HL-60/S4 treated with retinoic acid at 250 ng/mL for 4 days and 3 days (cell line): ENCODE results near the gene CFAP97D1.

ENCODE experiments used
- in situ Hi-C: fragments of 300-500 bp; cut with MboI; formaldehyde crosslinking; loops from 2 replicates; pipeline ENCODE4 v1.7.0; 2022; ENCODE audit warnings: low sequenced_read_pairs

CFAP97D1 gene

DNA sequence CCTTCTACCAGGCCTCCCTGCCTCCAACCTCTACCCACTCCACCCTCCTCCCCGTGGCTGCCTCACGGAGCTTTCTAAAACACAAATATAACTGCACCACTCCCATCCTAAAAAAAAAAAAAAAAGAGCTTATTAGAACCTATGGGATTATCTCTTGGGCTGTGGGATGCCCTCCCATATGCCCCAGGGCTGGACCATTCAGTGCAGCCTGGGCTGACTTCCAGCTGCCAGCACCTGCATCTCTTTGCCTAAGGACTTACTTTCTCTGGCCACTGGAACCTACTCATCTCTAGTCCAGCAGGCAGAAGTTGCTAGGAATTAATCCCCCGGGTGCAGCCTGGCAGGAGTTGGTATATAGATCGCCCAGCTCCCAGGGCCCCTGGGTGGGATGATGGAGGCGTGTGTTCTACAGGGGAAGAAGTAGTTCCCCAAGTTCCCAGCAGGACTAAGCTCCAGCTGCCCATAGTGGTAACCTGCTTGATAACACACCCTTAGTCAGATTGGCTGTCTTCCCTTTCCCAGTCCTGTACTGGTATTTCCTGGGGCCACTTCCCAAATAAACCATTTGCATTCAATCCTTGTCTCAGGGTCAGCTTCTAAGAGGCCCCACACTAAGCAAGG is 42.4 kb downstream of the CFAP97D1 start:
- in situ Hi-C loops: no loop called here

DNA sequence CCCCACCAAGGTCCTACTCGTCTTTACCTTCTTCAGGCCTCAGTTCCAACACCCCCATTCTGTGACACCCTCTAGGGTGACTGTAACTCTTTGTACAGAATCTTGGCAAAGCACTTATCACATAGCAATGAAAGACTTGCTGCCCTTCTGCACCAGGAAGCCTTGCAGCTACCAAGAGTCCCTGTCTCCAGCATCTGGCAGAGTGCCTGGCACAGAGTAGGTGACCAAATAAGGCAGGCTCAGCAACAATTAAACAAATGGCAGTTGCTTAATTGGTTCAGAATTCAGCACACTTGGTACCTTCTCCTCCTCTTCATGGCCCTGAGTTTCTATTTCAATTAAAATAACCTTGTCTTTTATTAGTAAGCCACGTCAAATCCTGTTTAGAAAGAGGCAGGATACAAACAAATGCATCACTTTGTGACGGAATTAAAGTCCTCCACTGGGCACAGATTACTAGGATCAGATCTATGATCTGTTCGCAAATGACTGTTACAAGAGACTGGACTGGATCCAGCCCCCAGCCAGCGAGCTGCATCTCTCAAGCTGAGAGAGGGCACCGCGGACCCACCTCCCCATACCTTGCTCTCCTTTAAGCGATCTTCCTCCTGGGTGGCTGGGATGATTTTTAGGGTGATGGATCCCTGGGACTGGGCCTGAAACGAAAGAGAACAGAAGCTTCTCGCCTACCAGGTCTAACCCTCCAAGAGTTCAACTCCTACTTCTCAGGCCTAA is 43.3 kb downstream of the CFAP97D1 start:
- in situ Hi-C loops: no loop called here

DNA sequence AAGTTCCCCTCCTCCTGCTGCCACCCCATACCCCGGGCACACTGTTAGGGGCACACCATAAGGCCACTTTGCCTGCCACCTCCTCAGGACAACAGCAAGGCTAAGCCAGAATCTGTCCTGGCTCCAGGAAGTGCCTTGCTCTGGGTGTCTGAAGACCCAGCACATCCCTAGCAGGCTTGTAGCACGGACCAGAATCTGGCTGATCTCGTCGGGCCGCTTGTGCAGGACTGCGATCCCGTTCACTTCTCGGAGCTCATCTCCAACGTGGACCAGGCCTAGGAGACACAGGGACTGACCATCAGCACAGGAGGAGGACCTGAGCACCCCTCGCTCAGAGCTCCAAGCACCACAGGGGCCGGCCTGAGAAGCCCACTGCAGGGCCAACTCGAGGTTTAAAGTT is 45.3 kb downstream of the CFAP97D1 start:
- in situ Hi-C loops: no loop called here

GRCh38 chr17:43826206-43826605 is 46.0 kb downstream of the CFAP97D1 start:
- in situ Hi-C loops: no loop called here

GRCh38 chr17:43827596-43827995 is 47.4 kb downstream of the CFAP97D1 start:
- in situ Hi-C loops: no loop called here

- in situ Hi-C loops: no loop called here
Measured at GRCh38 chr17:43829738-43830137, 49.5 kb downstream of the CFAP97D1 start.

- in situ Hi-C loops: no loop called here
Measured at GRCh38 chr17:43830510-43831140, 50.4 kb downstream of the CFAP97D1 start.

- in situ Hi-C loops: no loop called here
Measured at GRCh38 chr17:43831633-43832032, 51.4 kb downstream of the CFAP97D1 start.

DNA sequence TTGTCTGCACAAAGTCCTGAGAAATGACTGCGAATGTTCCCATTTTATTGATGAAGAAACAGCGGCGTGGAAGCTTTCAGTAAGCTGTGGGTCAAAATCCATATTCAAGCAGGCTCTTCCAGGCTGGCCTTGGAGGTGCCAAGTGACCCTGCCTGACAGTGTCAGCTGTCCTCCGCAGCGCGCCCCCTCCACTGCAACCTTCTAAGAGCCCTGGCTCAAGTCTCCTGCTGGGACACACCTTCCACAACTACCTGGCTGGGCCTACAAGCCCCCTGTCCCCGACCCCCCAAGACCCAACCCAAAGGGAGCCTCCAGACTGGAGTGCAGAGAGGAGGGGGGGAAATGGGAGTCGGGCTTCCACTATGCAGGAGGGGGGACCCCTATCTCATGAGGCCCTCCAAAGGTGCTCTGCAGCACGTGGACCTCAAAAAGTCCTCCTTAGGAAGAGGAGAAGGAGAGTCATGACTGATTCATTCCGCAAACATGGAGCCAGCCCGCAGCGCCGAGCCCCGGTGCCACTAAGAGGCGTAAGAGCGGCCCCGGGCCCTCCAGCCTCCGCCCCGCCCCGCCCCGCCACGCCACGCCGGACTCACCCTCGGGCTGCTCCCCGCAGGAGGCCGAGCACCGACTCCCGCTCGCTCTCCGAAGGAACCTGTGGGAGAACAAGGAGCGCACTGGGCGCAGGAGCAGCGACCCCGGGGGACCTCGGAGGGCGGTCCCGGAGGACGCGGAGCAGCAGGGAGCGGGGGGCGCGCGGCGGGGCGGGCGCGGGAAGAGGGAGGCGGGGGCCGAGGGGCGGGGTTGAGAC is 52.1 kb downstream of the CFAP97D1 start:
- in situ Hi-C loops: no loop called here

GRCh38 chr17:43832976-43833829 is 53.0 kb downstream of the CFAP97D1 start, which contains the start of gene MPP3:
Gene MPP3, minus strand, starts transcription at chr17:43833146. Its CDS starts 1,240 bp downstream, at chr17:43831906.
- in situ Hi-C loops: no loop called here

DNA sequence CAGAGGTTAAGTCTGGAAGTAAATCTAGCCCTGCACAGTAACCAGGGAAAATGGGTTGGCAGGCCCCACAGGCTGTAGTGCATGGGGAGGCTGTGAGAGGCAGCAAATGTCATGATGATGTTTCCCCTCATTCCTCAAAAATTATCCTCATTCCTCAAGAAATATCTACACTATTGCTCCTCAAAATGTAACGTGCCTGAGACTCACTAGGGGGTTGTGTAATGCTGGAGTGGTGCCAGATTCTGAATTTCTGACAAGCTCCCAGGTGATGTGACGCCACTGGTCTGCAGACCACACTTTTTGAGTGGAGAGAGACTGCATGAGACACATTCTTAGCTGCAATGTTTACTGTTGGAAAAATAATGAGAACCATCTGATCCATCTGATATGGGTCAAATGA is 53.9 kb downstream of the CFAP97D1 start:
- in situ Hi-C loops: no loop called here
